Stimulated activated CD4-positive, alpha-beta T cell treated with anti-CD3 and anti-CD28 coated beads, Interleukin-15, amount 100 ng/mL, for 24 hours (primary cell): Measurements from ENCODE around the gene ADCY10.
"Not testable (repeated sequence)": the region's sequence is repeated elsewhere in the genome, so short reads cannot be mapped to it uniquely, and the experiment has no call there.

Source experiments
- DNase-seq: peaks from one replicate; pipeline ENCODE4 v3.0.0-alpha.2; 2020

Gene ADCY10

GRCh38 chr1:167927046-167927754, 13.3 kb upstream of the ADCY10 start:
- DNase-seq: no peak

GRCh38 chr1:167926486-167926997, 12.6 kb upstream of the ADCY10 start:
- DNase-seq: no peak

DNA sequence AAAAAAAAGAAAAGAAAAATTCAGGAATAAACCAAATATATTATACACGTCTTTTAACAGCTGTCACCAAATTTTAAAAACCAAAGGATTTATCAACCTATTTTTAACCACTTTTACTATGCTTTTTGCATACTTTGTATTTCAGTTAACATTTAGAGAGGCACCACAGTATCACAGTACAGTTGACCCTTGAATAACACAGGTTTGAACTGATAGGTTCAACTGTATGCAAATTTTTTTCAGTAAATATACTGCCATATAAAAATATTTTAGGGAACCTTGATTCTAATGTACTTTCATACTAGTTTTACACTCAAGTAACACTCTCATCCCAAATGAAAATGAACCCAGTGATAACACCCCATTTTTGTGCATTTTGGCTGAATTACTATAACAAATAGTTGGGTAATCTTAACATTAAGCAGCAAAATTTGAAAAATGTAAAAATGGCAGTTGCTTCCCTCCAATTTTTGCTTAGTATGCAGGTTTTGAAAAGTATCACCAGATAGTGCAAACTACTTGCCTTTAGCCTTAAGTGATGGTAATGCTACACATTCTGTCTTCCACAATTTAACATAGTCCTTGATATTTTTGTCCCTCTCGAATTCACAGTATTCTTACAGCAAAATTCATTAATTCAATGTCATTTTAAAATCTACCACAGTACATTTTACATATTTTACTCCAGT, 10.8 kb upstream of the ADCY10 start:
- no peak for DNase-seq

- no peak for DNase-seq
Measured at GRCh38 chr1:167924102-167924501, 10.2 kb upstream of the ADCY10 start.

DNA sequence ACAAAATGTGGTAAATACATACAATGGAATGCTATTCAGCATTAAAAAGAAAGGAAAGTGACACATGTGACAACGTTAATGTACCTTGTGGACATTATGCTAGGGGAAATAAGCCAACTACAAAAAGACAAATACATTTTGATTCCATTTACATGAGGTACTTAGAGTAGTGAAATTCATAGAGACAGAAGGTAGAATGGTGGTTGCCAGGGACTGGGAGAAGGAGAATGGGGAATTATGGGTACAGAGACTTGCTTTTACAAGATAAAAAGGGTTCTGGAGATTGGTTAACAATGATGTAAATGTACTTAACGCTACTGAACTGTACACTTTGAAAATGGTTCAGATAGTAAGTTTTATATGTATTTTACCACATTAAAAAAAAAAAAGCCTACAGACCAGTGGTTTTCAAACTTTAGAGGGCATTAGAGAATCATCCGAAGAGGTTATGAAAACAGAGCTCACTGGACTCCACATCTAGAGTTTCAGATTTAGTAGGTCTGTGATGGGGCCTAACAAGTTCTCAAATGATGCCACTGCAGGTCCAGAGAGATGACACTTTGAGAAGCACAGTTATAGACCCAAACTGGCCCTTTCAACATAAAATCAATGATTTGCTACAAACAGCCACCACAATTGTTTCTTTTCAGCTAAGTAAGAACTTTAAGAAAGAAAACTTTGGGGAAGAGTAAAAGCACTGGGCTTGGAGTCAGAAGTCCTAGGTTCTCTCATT, 9.6 kb upstream of the ADCY10 start:
- no peak for DNase-seq

DNA sequence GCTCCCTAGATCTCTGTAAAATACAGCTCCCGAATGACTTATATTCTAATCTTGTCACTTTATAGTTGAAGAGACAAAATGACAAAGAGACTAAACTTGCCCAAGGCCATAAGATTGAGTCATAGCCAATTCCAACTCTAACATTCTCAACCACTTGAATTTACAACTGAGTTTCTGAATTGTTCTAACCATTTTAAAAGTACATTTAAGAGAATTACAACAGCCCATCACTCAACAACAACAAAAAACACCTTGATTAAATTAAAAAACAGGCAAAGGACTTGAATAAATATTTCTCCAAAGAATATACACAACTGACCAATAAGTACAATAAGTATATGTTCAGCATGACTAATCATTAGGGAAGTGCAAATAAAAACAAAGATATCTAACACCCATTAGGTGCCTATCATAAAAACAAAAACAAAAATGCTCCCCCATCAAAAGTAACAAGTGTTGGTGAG, 8.7 kb upstream of the ADCY10 start:
- DNase-seq: no peak

- DNase-seq: no peak
Measured at GRCh38 chr1:167922023-167922422, 8.1 kb upstream of the ADCY10 start.

GRCh38 chr1:167916766-167917511, 3.0 kb upstream of the ADCY10 start:
- DNase-seq: no peak

GRCh38 chr1:167915569-167915968, 1.6 kb upstream of the ADCY10 start:
- DNase-seq: no peak

DNA sequence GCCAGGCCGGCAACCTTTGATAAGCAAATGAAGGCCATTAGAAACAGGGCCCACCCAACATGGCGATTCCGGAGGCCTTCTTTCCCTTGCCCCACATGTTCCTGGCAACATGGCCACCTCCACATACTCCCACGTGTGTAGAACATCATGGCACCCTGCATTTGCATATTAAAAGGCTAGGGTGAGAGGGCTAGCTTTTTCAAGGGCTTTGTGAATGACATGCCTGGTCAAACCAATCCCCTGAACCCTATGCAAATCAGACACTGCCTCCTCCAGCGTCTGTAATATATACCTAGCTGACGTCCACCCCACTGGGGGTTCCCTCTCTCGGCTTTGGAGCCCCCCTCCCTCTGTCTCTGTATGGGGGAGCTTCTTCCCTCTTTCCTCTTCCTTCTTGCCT, 1.6 kb downstream of the ADCY10 start:
- no peak for DNase-seq

DNA sequence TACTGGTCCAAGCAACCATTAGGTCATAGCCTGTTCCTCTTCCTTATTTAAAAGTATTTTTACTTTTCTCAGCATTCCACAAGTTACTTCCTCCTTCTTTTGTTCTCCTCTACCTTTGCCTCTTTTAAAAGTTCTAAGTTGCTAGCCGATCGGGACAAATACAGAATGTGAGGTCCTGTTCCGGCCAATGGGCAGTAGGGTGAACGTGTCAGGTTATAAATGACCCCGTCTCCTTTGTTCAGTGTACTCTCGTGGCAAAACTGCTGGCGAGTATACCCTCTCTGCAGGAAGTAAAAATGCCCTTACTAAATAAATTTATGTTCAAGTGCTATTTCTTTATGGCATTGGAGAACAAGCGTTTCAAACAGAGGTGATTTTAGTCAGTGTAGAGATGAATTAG, 2.5 kb downstream of the ADCY10 start:
- no peak for DNase-seq

DNA sequence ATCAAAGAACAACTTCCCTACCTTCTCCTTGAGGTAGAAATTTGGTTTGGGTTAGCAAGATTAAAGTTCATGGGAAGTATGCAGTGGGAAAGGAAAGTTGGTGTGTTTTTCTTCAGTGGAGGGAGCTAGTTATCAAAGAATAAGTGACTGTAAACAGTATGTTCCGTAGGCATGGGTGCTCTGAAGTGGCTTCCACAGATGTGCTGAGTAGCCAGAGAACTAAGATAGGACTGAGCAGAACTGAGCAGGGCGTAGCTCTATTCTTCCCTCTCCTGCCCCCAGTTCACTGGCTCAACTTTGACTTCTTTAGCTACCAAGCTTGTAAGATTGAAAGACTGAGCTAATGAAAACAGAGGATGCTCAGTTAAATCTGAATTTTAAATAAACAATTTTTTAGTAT, 3.4 kb downstream of the ADCY10 start:
- DNase-seq: no peak

- no peak for DNase-seq
Measured at GRCh38 chr1:167909691-167910180, 4.2 kb downstream of the ADCY10 start.

GRCh38 chr1:167905671-167906070, 8.3 kb downstream of the ADCY10 start:
- no peak for DNase-seq

- DNase-seq: no peak
Measured at GRCh38 chr1:167905182-167905581, 8.8 kb downstream of the ADCY10 start.

DNA sequence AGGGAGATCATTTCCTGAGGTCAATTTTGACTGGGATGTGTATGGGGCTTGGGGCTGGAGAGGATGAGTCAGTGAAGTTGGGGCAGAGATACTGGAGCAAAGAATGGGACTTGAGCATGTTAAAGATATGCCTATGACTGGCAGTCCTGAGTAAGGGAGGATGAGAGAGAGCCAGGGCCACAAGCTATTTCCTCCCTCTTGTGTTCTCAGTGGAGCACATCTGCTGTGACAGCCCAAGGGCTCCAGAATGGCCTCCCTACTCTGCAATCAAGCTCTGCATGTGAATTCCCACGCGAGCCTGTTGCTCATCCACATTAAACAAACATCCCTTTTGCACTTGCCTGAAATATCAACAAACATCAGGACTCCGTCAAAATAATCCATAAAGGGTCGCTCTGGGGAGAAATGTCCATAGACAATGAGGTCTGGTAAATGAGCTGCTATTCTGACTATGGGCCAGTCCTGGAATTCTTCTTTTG, 9.2 kb downstream of the ADCY10 start:
- no peak for DNase-seq

GRCh38 chr1:167900907-167901306, 13.0 kb downstream of the ADCY10 start:
- DNase-seq: no peak

DNA sequence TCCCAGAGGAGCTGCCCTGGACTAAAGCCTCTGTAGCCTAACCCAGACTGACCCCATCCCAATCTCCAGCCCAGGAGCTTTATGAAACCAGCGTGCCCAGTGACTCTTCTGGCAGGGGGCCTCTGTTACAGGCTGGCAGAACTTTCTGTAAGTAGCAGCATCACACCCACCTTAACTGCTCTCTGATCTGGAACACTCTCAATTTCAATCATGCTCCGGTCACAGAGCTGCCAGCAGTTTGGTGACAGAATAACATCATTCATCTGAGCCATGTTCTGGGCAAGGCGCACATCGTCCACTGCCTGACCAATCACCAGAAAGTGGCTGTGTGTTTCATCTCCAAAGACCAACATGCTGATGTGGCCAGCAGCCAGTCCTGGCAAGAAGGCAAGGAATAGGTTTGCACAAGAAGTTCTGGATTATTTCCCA, 14.7 kb downstream of the ADCY10 start:
- no peak for DNase-seq

- DNase-seq: no peak
Measured at GRCh38 chr1:167898578-167899222, 15.2 kb downstream of the ADCY10 start.

- DNase-seq: no peak
Measured at GRCh38 chr1:167893798-167894197, 20.1 kb downstream of the ADCY10 start.

- DNase-seq: no peak
Measured at GRCh38 chr1:167890400-167890799, 23.5 kb downstream of the ADCY10 start.

GRCh38 chr1:167887187-167887586, 26.7 kb downstream of the ADCY10 start:
- not testable (repeated sequence) for DNase-seq
